ENCODE results near the gene UTP25. TPM values are rescaled to one million over a fixed set of nuclear protein-coding genes. Genes with fewer than 3 reads are reported as not detected.

The UTP25 gene
- total and polyA plus RNA-seq, 2 donors (not counting 3 experiments of a cell fraction or from before 2014, with no cell fraction given) = 6.6 to 11.7 TPM

- TF ChIP-seq POLR2AphosphoS5 (IDR thresholded peaks at IDR 0.05; ENCODE audit: insufficient read depth, low read depth, low read length) (no peak), FOS (IDR thresholded peaks at IDR 0.05; ENCODE audit: borderline replicate concordance, insufficient read depth, low read length) (no peak), MYC (IDR thresholded peaks at IDR 0.05; ENCODE audit: low read depth, low read length) (no peak), CTCF (IDR thresholded peaks at IDR 0.05; ENCODE audit: extremely low read depth in 1 of 2, insufficient read depth in 1 of 2, low read depth in 1 of 2, low read length in 2 of 2) (no peak), POLR2A (IDR thresholded peaks at IDR 0.05; ENCODE audit: low read depth, low read length) (no peak), EZH2 (IDR thresholded peaks at IDR 0.05; ENCODE audit: borderline replicate concordance, low read depth, low read length, severe bottlenecking) (no peak), GATA2 (IDR thresholded peaks at IDR 0.05; ENCODE audit: insufficient read depth, insufficient read length, low read depth, low read length) (no peak), JUN (IDR thresholded peaks at IDR 0.05; ENCODE audit: borderline replicate concordance, insufficient read depth, insufficient read length, low read depth) (no peak)
- TF ChIP-seq, protein P1, sequence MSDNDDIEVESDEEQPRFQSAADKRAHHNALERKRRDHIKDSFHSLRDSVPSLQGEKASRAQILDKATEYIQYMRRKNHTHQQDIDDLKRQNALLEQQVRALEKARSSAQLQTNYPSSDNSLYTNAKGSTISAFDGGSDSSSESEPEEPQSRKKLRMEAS (IDR thresholded peaks at IDR 0.05; ENCODE audit: insufficient read depth, insufficient read length) = no peak
- dilution Hi-C loops (cut with MboI; ENCODE audit: extremely low pct_ligation_motif_present, low sequenced_read_pairs) (no loop called here), intact Hi-C loops (cut with micrococcal nuclease) (loop anchor here (10.0 kb wide), 1 partner anchor 505 kb away; no protein-coding TSS in a partner anchor)
- H2AFZ ChIP-seq (ENCODE audit: low read depth, low read length) = no peak overlapping the region
- no peak overlapping the region for H3K27ac ChIP-seq (ENCODE audit: insufficient read depth, low read depth, low read length)
- no peak overlapping the region for H3K4me3 ChIP-seq (replicated peaks in 1 of 3; ENCODE audit: insufficient read depth in 1 of 3, low read depth in 1 of 3, low read length in 3 of 3)
- CTCF ChIA-PET = interaction anchor here (1.0 to 2.0 kb wide), 4 partner anchors 9 to 120 kb away, joined by 3 to 10 read pairs (median 4); no protein-coding TSS in a partner anchor
- H3K4me2 ChIP-seq (ENCODE audit: insufficient read depth, low read length) = no peak overlapping the region
- DNase-seq (ENCODE audit: low read depth, low spot score) (no peak), FAIRE-seq (no peak)
- no peaks in the 10 kb centered on the region for H4K20me1 ChIP-seq (replicated peaks; ENCODE audit: control insufficient read depth, extremely low read depth, insufficient read depth, low read length)
- POLR2A ChIA-PET = interaction anchor here (0.6 kb wide), 1 partner anchor 44 kb away, joined by 3 read pairs; no protein-coding TSS in a partner anchor
- peaks cover 13% of the 10 kb centered on the region for H3K4me1 ChIP-seq (ENCODE audit: control insufficient read depth, extremely low read depth, insufficient read depth, low read length)
- H3K9me3 ChIP-seq (replicated peaks; ENCODE audit: control insufficient read depth, insufficient read depth, low read length) = no peaks in the 10 kb centered on the region
- no peaks in the 10 kb centered on the region for H3K36me3 ChIP-seq (ENCODE audit: control insufficient read depth in 2 of 2, extremely low read depth in 1 of 2, insufficient read depth in 2 of 2, low read length in 2 of 2)
- BruUV-seq (replicated peaks) = no TSS peak
- H3K9ac ChIP-seq (replicated peaks; ENCODE audit: extremely low read depth, insufficient read depth, low read length) = no peak overlapping the region
- H3K27me3 ChIP-seq (ENCODE audit: control insufficient read depth in 2 of 2, insufficient read depth in 2 of 2, low read length in 2 of 2) = peaks cover 2 to 9% of the 10 kb centered on the region in 2 experiments
- H3K79me2 ChIP-seq (ENCODE audit: control insufficient read depth, insufficient read depth, low read length) = no peaks in the 10 kb centered on the region
- H3K9me1 ChIP-seq (replicated peaks; ENCODE audit: control insufficient read depth, extremely low read depth, insufficient read depth, low read length) = no peaks in the 10 kb centered on the region
These were observed 41.7 kb downstream of the UTP25 start for GRCh38 chr1:209869291-209870149.

Measured in endothelial cell of umbilical vein (primary cell).